ENCODE results near the gene SFT2D3.

DNA sequence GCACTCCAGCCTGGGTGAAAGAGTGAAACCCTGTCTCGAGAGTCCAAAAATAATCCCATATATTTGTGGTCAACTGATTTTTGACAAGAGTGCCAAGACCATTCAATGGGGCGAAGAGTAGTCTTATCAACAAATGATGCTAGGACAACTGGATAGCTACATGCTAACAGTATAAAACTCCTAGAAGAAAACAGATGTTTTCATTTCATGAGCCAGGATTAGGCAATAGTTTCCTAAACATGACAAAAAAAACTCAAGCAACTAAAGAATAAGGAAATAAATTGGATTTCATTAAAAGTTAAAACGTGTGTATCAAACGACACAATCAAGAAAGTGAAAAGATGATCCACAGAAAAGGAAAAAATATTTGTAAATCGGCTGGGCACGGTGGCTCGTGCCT, 32.2 kb upstream of the SFT2D3 start:
- TF ChIP-seq RBBP5 (IDR thresholded peaks at IDR 0.05; ENCODE audit: borderline replicate concordance, low read depth, low read length) (no peak), POLR2A (IDR thresholded peaks at IDR 0.05; ENCODE audit: control extremely low read depth in 1 of 2, low read depth in 2 of 2, low read length in 2 of 2) (no peak), RAD21 (IDR thresholded peaks at IDR 0.05 in 1 of 2, conservative IDR thresholded peaks at IDR 0.05 in 1 of 2; ENCODE audit: low read depth in 2 of 2, low read length in 2 of 2) (no peak), ASH2L (IDR thresholded peaks at IDR 0.05; ENCODE audit: low read length) (no peak), POLR2AphosphoS5 (IDR thresholded peaks at IDR 0.05; ENCODE audit: low read depth, low read length) (no peak)
- TF ChIP-seq, protein P1, sequence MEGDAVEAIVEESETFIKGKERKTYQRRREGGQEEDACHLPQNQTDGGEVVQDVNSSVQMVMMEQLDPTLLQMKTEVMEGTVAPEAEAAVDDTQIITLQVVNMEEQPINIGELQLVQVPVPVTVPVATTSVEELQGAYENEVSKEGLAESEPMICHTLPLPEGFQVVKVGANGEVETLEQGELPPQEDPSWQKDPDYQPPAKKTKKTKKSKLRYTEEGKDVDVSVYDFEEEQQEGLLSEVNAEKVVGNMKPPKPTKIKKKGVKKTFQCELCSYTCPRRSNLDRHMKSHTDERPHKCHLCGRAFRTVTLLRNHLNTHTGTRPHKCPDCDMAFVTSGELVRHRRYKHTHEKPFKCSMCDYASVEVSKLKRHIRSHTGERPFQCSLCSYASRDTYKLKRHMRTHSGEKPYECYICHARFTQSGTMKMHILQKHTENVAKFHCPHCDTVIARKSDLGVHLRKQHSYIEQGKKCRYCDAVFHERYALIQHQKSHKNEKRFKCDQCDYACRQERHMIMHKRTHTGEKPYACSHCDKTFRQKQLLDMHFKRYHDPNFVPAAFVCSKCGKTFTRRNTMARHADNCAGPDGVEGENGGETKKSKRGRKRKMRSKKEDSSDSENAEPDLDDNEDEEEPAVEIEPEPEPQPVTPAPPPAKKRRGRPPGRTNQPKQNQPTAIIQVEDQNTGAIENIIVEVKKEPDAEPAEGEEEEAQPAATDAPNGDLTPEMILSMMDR (IDR thresholded peaks at IDR 0.05; ENCODE audit: control extremely low read depth in 1 of 3, insufficient read depth in 1 of 3, low read depth in 1 of 3, low read length in 3 of 3) = no peak
- TF ChIP-seq, protein P2, sequence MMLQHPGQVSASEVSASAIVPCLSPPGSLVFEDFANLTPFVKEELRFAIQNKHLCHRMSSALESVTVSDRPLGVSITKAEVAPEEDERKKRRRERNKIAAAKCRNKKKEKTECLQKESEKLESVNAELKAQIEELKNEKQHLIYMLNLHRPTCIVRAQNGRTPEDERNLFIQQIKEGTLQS (IDR thresholded peaks at IDR 0.05; ENCODE audit: insufficient read depth, low read depth, low read length) = no peak
- TF ChIP-seq, protein P3, sequence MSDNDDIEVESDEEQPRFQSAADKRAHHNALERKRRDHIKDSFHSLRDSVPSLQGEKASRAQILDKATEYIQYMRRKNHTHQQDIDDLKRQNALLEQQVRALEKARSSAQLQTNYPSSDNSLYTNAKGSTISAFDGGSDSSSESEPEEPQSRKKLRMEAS (IDR thresholded peaks at IDR 0.05) = no peak

All from H1 (cell line).